Neuronal stem cell (in vitro differentiated cells): ENCODE results near the gene HAT1.

ENCODE experiments used
- DNase-seq: peaks from one replicate; pipeline ENCODE4 v3.0.0-alpha.2; 2013; ENCODE audit warnings: low spot score
- H2AFZ ChIP-seq: one replicate; pipeline ENCODE4 v1.6.1; 2013; ENCODE audit warnings: mild to moderate bottlenecking, low read length, inconsistent platforms
- H2AK5ac ChIP-seq: 2 replicates; pipeline ENCODE4 v1.6.1; 2013; ENCODE audit warnings: low read depth, mild to moderate bottlenecking, inconsistent platforms, low read length, moderate library complexity, mixed read lengths
- H2BK120ac ChIP-seq: 2 replicates; pipeline ENCODE4 v1.6.1; 2013; ENCODE audit warnings: low read depth, mild to moderate bottlenecking, inconsistent platforms, low read length, moderate library complexity, mixed read lengths
- H2BK12ac ChIP-seq: one replicate; pipeline ENCODE4 v1.6.1; 2013; ENCODE audit warnings: low read length, inconsistent platforms
- H2BK15ac ChIP-seq: 2 replicates; pipeline ENCODE4 v1.6.1; 2013; ENCODE audit warnings: mild to moderate bottlenecking, low read length, inconsistent platforms, mixed read lengths
- H2BK5ac ChIP-seq: one replicate; pipeline ENCODE4 v1.6.1; 2013; ENCODE audit warnings: inconsistent platforms, mild to moderate bottlenecking, low read length, moderate library complexity
- H3K14ac ChIP-seq: one replicate; pipeline ENCODE4 v1.6.1; 2013; ENCODE audit warnings: low read length, inconsistent platforms
- H3K18ac ChIP-seq: 2 replicates; pipeline ENCODE4 v1.6.1; 2013; ENCODE audit warnings: low read length, inconsistent platforms
- H3K23ac ChIP-seq: 2 replicates; pipeline ENCODE4 v1.6.1; 2013; ENCODE audit warnings: low read depth, mild to moderate bottlenecking, mixed read lengths, low read length, inconsistent platforms; ENCODE audit not compliant: poor library complexity
- H3K27ac ChIP-seq: replicated peaks from 3 replicates; pipeline ENCODE4 v1.5.1; 2013; ENCODE audit warnings: low read length, inconsistent platforms
- H3K27me3 ChIP-seq, 3 experiments: 2 replicates each; pipeline ENCODE4 v1.6.1; 2013; ENCODE audit warnings: low read length in 3 of 3, mild to moderate bottlenecking in 2 of 3, inconsistent platforms in 1 of 3, low read depth in 1 of 3, mixed read lengths in 1 of 3, moderate library complexity in 1 of 3; ENCODE audit not compliant: control insufficient read depth in 3 of 3, insufficient read depth in 3 of 3
- H3K36me3 ChIP-seq, 2 donors: replicated peaks in 1 of 2; 2 replicates each; pipeline ENCODE4 v1.6.1; 2013; ENCODE audit warnings: low read length in 2 of 2; ENCODE audit not compliant: control insufficient read depth in 2 of 2, insufficient read depth in 2 of 2
- H3K4ac ChIP-seq: 2 replicates; pipeline ENCODE4 v1.6.1; 2013; ENCODE audit warnings: inconsistent platforms, mild to moderate bottlenecking, low read length, moderate library complexity
- H3K4me1 ChIP-seq, 2 donors: 1 replicate in 1 of 2; 2 replicates in 1 of 2; pipeline ENCODE4 v1.6.1; 2013; ENCODE audit warnings: low read length in 2 of 2, low read depth in 1 of 2; ENCODE audit not compliant: control insufficient read depth in 2 of 2, insufficient read depth in 1 of 2
- H3K4me2 ChIP-seq: one replicate; pipeline ENCODE4 v1.6.1; 2013; ENCODE audit warnings: mild to moderate bottlenecking, low read length, inconsistent platforms; ENCODE audit not compliant: insufficient read depth, poor library complexity, severe bottlenecking
- H3K4me3 ChIP-seq, 2 donors: 2 replicates each; pipeline ENCODE4 v1.5.1; 2013; ENCODE audit warnings: low read length in 2 of 2, mild to moderate bottlenecking in 2 of 2, inconsistent platforms in 1 of 2, moderate library complexity in 1 of 2
- H3K79me1 ChIP-seq: one replicate; pipeline ENCODE4 v1.6.1; 2013; ENCODE audit warnings: low read depth, mild to moderate bottlenecking, inconsistent platforms, low read length, moderate library complexity
- H3K9ac ChIP-seq: one replicate; pipeline ENCODE4 v1.6.1; 2013; ENCODE audit warnings: mild to moderate bottlenecking, low read depth, low read length, inconsistent platforms; ENCODE audit not compliant: poor library complexity
- H3K9me3 ChIP-seq, 2 donors: replicated peaks in 1 of 2; 2 replicates each; pipeline versions ENCODE3 to v1.6.1; 2013; ENCODE audit warnings: low read length in 2 of 2, mild to moderate bottlenecking in 2 of 2, inconsistent platforms in 1 of 2, low read depth in 1 of 2, mixed read lengths in 1 of 2, moderate library complexity in 1 of 2; ENCODE audit not compliant: control insufficient read depth in 2 of 2, insufficient read depth in 1 of 2
- H4K8ac ChIP-seq: one replicate; pipeline ENCODE4 v1.6.1; 2013; ENCODE audit warnings: low read depth, mild to moderate bottlenecking, inconsistent platforms, low read length, moderate library complexity
- H4K91ac ChIP-seq: one replicate; pipeline ENCODE4 v1.6.1; 2013; ENCODE audit warnings: low read length, low read depth, mild to moderate bottlenecking, inconsistent platforms; ENCODE audit not compliant: poor library complexity
- WGBS, 2 donors: extraction: QIAGEN DNeasy Blood & Tissue Kit; methylation state at CpG; one replicate each; pipeline ENCODE4 v1.1.7; 2013; ENCODE audit warnings: missing lambda C conversion rate in 2 of 2, mixed read lengths in 1 of 2; ENCODE audit not compliant: insufficient read length in 2 of 2, insufficient replicate concordance in 1 of 2; ENCODE audit errors: extremely low coverage in 2 of 2; 5-methylcytosine and 5-hydroxymethylcytosine counted together

The HAT1 gene

GRCh38 chr2:171924170-171924942 lies 2.1 kb downstream of the HAT1 start:
- no peak overlapping the region for H3K27ac ChIP-seq
- no CpG with 5 or more reads among the region's 17 CpGs for WGBS, 2 donors
- no peaks in the 10 kb centered on the region for H3K27me3 ChIP-seq
- H3K18ac ChIP-seq, result no peak overlapping the region
- H3K4me2 ChIP-seq, result no peak overlapping the region
- no peak overlapping the region for H3K14ac ChIP-seq
- H3K4me3 ChIP-seq, result no peak overlapping the region
- no peak overlapping the region for H2BK12ac ChIP-seq
- no peak overlapping the region for H2AFZ ChIP-seq
- H4K8ac ChIP-seq, result no peak overlapping the region
- H3K9me3 ChIP-seq, result peaks cover 0 to 4% of the 10 kb centered on the region in 2 donors
- peaks cover 5 to 10% of the 10 kb centered on the region in 2 donors for H3K4me1 ChIP-seq
- peaks cover 2 to 49% of the 10 kb centered on the region in 2 donors for H3K36me3 ChIP-seq
- no peak overlapping the region for H4K91ac ChIP-seq
- DNase-seq, result no peak
- no peak overlapping the region for H2BK5ac ChIP-seq
- H2BK120ac ChIP-seq, result no peak overlapping the region
- no peak overlapping the region for H3K9ac ChIP-seq
- no peak overlapping the region for H3K23ac ChIP-seq
- H3K79me1 ChIP-seq, result no peaks in the 10 kb centered on the region
- H2AK5ac ChIP-seq, result no peak overlapping the region
- H3K4ac ChIP-seq, result no peak overlapping the region
- no peak overlapping the region for H2BK15ac ChIP-seq

GRCh38 chr2:171930385-171930784 lies 8.1 kb downstream of the HAT1 start:
- H2AFZ ChIP-seq, result no peak overlapping the region
- H3K27me3 ChIP-seq, result no peaks in the 10 kb centered on the region
- H4K8ac ChIP-seq, result no peak overlapping the region
- peaks cover 5% of the 10 kb centered on the region for H3K79me1 ChIP-seq
- H3K4me1 ChIP-seq, result no peaks in the 10 kb centered on the region
- H3K4ac ChIP-seq, result no peak overlapping the region
- no peak overlapping the region for H2BK12ac ChIP-seq
- no peak overlapping the region for H3K14ac ChIP-seq
- H3K27ac ChIP-seq, result no peak overlapping the region
- no CpG with 5 or more reads among the region's 4 CpGs for WGBS, 2 donors
- H3K4me2 ChIP-seq, result no peak overlapping the region
- no peak overlapping the region for H4K91ac ChIP-seq
- no peak overlapping the region for H2BK15ac ChIP-seq
- H2BK5ac ChIP-seq, result no peak overlapping the region
- no peak overlapping the region for H3K9ac ChIP-seq
- H2BK120ac ChIP-seq, result no peak overlapping the region
- peaks cover 0 to 30% of the 10 kb centered on the region in 2 donors for H3K9me3 ChIP-seq
- DNase-seq, result no peak
- no peak overlapping the region for H3K18ac ChIP-seq
- H3K23ac ChIP-seq, result no peak overlapping the region
- peaks cover 4 to 81% of the 10 kb centered on the region in 2 donors for H3K36me3 ChIP-seq
- no peak overlapping the region for H3K4me3 ChIP-seq
- no peak overlapping the region for H2AK5ac ChIP-seq

- H3K14ac ChIP-seq, result no peak overlapping the region
- H3K9me3 ChIP-seq, result peaks cover 0 to 18% of the 10 kb centered on the region in 2 donors
- H2AK5ac ChIP-seq, result no peak overlapping the region
- no peak overlapping the region for H3K9ac ChIP-seq
- no peaks in the 10 kb centered on the region for H3K27me3 ChIP-seq
- H3K4ac ChIP-seq, result no peak overlapping the region
- H3K18ac ChIP-seq, result no peak overlapping the region
- no peak overlapping the region for H3K23ac ChIP-seq
- H2BK15ac ChIP-seq, result no peak overlapping the region
- no peak overlapping the region for H2BK5ac ChIP-seq
- H2BK12ac ChIP-seq, result no peak overlapping the region
- H2BK120ac ChIP-seq, result no peak overlapping the region
- H3K27ac ChIP-seq, result no peak overlapping the region
- H4K91ac ChIP-seq, result no peak overlapping the region
- H3K4me2 ChIP-seq, result no peak overlapping the region
- H3K36me3 ChIP-seq, result peaks cover 7 to 57% of the 10 kb centered on the region in 2 donors
- no peak overlapping the region for H4K8ac ChIP-seq
- no peak overlapping the region for H2AFZ ChIP-seq
- H3K4me3 ChIP-seq, result no peak overlapping the region
- H3K4me1 ChIP-seq, result no peaks in the 10 kb centered on the region
- peaks cover 6% of the 10 kb centered on the region for H3K79me1 ChIP-seq
- no peak for DNase-seq
- no CpG with 5 or more reads among the region's 9 CpGs for WGBS, 2 donors
Observed at GRCh38 chr2:171939058-171939742, 16.9 kb downstream of the HAT1 start.

GRCh38 chr2:171939743-171940071 lies 17.4 kb downstream of the HAT1 start:
- WGBS, 2 donors, result no CpG with 5 or more reads among the region's 4 CpGs
- no peak for DNase-seq
- H3K36me3 ChIP-seq, result peaks cover 4 to 53% of the 10 kb centered on the region in 2 donors

More at GRCh38 chr2:171939743-171940071, 17.4 kb downstream of the HAT1 start:
- Histone ChIP-seq H2BK12ac (no peak overlapping the region), H3K27me3 (no peaks in the 10 kb centered on the region), H4K8ac (no peak overlapping the region), H3K14ac (no peak overlapping the region), H4K91ac (no peak overlapping the region), H3K4me3 (no peak overlapping the region), H2BK120ac (no peak overlapping the region), H3K4me2 (no peak overlapping the region), H3K9me3 (peaks cover 0 to 18% of the 10 kb centered on the region in 2 donors), H2BK15ac (no peak overlapping the region), H3K4me1 (no peaks in the 10 kb centered on the region), H3K18ac (no peak overlapping the region), H2AFZ (no peak overlapping the region), H3K9ac (no peak overlapping the region), H3K79me1 (peaks cover 3% of the 10 kb centered on the region), H3K27ac (no peak overlapping the region), H3K4ac (no peak overlapping the region), H2BK5ac (no peak overlapping the region), H3K23ac (no peak overlapping the region), H2AK5ac (no peak overlapping the region)
